NCI-H2196 (cell line): ENCODE data around the gene FERMT3.
A peak's percentile ranks its signal among the peaks of the same experiment; 100 is the strongest.

Experiments
- DNase-seq: peaks from one replicate; lab custom pipeline; 2025; ENCODE audit not compliant: unreplicated experiment; lab: John Stamatoyannopoulos, UW

FERMT3 gene

DNA sequence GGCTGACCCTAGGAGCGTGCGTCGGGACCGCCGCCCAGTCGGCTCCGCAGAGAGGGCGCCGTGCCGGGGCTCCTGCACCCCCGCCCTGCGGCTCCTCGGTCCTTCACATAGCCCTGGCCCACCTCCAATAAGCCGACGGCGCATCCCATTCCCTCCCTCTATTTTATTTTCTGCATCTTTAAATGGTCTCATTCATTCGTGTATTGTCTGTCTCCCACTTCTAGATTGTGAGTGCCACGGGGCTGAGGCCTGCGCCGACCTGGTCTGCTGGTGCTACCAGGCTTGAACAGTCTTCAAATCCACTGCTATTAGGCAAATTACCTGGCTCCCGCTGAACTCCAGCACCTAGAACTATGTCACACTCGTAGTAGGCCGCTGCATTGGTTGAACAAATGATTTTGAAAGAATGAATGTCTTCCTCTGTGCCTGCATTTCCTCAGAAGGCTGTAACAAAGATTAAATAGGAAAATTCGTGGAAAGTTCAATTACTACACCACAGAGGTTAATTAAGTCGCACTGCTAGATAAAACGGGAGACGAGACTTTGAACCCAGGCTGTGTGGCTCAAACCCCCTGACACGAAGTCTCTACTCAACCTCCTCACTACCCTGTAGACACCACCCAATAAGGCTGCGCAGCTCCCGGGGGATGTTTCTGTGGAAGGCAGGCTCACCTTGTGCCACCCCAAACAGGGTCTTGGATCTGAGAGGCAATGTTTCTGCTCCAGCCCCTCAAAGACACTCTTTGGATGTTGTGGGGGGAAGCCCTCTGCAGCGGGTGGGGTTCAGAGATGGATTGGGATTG, 41.4 kb downstream of the FERMT3 start:
- DNase-seq: no peak

- no peak for DNase-seq
These were observed 42.1 kb downstream of the FERMT3 start for GRCh38 chr11:64248578-64248977.

- DNase-seq: no peak
These were observed 42.5 kb downstream of the FERMT3 start for GRCh38 chr11:64249038-64249437.

DNA sequence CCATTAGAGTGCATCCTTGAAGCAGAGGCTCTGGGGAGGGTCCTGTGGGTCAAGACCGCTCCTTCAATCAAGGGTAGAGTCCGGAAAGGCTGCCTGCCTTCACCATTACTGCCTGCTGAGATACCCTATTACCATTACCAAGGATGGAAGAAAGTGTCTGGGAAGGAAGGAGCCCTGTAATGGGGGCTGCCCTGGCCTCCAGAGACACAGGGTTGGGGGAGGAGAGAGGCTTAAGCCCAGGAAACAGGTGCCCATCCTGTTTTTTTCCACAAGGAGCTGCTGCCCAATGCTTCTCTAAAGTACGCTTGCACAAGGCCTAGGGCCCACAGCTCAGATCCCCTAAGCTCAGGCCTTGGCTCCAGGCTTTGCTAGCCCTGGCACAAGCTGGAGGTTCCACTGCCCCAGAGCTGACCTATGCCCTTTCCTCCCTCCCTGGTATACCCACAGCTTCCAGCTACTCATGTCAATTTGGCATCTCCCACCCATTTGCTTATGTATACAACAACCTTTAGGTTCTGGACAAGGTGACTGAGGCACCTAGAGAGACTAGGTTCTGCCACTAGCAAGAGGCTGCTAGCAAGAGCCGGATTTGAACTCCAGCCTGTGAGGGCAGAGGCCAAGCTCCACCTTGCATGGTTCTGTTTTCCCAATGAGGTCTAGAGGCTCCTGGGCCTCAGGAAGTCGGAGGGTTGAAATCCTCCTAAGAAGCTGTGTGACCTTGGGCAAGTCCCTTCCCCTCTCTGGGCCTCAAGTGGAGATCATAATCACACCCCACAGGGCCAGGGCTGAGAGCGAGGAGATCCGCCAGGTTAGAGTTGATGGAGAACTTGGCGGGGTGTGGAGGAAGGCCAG, 43.3 kb downstream of the FERMT3 start:
- no peak for DNase-seq

DNA sequence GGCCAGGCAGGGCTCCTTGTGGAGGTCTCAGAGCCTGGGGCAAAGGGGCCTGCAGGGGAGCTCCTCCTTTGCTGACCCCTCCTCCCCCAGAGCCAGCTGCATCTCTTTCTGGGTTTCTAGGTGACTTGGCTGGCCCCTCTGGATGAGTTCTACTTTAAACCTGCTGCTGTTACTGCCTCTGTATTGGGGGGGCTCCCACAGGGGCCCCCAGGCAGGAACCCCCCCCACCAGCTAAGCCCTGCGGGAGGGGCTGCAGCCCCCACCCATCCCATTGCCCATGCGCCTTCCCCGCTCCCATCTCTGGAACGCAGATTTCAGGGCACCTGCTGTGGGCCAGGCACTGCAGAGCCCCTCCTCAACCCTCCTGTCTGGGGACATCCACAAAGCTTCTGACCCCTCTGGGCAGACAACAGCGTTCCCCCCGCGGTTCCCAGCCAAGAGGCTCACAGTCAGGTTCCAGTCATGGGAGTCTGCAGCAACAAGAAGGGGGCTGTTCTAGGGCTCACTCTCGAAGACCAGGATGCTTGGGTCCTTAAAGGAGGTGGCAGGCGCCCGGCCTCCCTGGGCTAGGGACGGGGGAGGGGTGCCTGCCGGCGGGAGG, 44.0 kb downstream of the FERMT3 start:
- DNase-seq: peak; percentile 22

GRCh38 chr11:64251016-64251752, 44.7 kb downstream of the FERMT3 start, which contains the start of gene PLCB3:
Gene PLCB3, plus strand, starts transcription at chr11:64251530. Its CDS starts 120 bp downstream, at chr11:64251650.
- peak; percentile 59 for DNase-seq

GRCh38 chr11:64251753-64252002, 45.2 kb downstream of the FERMT3 start:
- no peak for DNase-seq

DNA sequence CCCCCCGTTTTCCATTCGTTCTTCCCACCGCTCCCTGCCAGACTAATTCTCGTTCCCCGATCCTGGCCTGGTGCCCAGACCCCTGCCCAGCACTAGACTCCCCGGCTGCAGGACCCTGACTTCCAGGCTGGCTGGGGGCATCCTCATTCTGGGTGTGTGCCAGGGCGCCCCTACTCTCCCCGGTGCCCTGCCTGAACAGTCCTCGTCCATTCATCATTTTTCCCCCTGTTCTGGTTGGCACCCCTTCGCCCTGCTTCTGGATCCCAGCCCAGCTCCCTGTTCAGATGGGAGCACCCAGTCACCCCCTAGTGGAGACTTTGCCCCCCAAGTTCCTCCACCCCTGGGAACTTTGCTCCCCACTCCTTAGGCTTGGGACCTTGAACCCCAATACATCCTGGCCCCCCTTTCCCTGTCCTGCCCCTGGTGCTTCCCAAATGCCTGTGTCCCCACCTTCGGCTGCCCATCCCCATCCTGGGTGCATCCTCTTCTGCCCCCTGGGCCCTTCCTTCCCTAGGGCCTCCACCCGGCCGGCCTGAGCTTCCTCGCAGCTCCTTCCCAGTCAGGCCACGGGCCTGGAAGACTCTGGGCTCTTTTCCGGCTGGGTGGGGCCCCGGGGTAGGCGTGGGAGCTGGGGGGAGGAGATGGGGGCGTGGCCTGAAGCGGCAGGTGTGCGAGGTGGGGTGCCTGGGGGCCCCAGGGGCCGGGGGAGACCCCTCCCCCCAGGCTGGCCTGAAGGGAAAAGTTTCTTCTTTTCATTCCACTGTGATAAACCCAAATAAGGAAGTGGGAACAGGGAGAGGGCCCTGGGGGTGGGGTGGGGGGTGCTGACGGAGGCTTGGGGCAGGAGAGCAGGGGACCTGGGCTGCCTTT, 45.7 kb downstream of the FERMT3 start:
- no peak for DNase-seq

DNA sequence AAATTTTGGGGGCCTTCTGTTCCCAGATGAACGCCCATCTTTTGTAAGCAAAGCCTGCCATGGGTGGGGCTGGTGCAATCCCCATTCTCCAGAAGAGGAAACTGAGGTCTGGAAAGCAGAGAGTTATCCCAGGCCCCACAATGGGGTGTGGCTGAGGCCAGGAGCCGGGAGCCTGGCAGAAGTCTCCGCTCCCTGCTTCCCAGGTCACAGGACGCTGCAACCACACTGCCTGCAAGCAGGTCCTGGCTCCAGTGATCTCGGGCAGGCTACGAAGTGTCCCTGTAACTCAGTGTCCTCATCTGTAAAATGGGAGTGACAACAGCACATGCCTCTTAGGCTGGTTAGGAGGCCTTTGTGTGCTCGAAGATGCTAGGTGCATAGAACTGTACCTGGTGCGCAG, 46.5 kb downstream of the FERMT3 start:
- DNase-seq: no peak

- no peak for DNase-seq
These were observed 47.0 kb downstream of the FERMT3 start for GRCh38 chr11:64253481-64253880.

DNA sequence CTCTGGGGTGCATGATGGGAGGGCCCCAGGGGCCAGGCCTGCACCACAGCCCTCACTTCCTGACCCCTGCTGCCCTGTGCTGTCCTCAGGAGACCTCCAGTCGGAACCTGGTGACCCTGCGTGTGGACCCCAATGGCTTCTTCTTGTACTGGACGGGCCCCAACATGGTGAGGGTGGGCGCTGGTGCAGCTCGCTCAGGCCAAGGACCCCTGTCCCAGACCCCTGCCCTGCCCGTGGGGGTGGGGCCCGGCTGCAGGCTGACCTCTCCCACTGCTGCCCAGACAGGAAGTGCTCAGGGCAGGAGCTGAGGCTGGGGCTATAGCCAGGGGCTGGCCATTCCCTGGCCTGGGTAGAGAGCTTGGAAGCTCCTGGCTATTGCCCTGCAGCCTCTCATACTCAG, 47.8 kb downstream of the FERMT3 start:
- DNase-seq: no peak

DNA sequence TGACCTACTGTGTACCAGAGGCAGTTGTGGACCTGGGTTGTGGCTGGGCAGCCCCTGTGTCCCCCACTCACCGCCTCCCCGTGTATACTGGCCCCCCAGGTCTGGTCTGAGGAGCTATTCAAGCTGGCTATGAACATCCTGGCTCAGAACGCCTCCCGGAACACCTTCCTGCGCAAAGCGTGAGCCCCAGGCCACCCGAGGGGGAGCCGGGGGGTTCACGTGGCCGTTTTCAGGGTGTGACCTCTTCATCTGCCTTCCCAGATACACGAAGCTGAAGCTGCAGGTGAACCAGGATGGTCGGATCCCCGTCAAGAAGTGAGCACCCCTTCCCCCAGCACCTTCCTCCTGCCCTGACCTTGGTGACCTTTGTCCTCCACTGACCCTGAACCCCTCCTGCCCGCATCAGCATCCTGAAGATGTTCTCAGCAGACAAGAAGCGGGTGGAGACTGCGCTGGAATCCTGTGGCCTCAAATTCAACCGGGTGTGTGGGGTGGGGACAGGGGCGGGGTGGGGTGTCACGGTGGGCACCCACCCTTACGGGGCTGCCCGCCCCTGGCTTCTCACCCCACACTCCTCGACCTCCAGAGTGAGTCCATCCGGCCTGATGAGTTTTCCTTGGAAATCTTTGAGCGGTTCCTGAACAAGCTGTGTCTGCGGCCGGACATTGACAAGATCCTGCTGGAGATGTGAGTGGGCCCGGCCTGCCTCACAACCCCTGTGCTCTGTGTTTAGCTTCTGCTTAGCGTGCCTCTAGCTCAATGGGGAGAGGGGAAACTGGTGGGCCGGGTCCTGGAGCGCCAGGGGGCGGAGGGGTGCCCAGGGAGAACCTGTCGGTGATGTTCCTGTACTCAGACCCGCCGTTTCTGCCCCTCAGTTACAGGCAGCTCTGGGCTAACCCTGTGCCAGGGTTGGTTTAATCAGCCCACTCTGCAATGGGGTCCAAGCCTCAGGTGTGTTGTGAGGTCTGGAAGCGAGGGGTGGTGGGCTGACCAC, 48.9 kb downstream of the FERMT3 start:
- DNase-seq: no peak

GRCh38 chr11:64256300-64256699, 49.8 kb downstream of the FERMT3 start:
- no peak for DNase-seq

- DNase-seq: no peak
These were observed 51.8 kb downstream of the FERMT3 start for GRCh38 chr11:64258356-64258755.

- DNase-seq: no peak
These were observed 52.5 kb downstream of the FERMT3 start for GRCh38 chr11:64258946-64259532.

GRCh38 chr11:64259533-64260067, 53.1 kb downstream of the FERMT3 start:
- no peak for DNase-seq

- no peak for DNase-seq
These were observed 53.7 kb downstream of the FERMT3 start for GRCh38 chr11:64260147-64260708.

DNA sequence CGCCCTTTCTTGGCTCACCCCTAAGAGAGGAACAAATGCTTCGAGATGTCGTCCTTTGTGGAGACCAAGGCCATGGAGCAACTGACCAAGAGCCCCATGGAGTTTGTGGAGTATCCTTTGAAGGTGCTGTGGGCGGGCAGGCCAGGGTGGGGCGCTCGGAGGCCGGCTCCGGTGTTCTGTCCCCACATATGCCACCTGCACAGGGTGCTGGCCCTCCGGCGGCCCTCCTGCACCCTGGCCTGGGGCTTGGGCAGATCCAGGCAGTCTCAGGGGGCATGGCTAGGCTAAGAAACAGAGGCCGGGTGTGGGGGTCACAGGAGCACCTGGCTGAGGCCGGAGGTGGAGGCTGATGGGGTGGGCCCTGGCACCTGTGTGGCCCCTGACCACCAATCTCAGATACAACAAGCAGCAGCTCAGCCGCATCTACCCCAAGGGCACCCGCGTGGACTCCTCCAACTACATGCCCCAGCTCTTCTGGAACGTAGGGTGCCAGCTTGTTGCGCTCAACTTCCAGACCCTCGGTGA, 55.1 kb downstream of the FERMT3 start:
- DNase-seq: no peak
